HepG2 (cell line): ENCODE measurements around the gene TMEM31. TPM values are rescaled to one million over a fixed set of nuclear protein-coding genes. Genes with fewer than 3 reads are reported as not detected.

Experiments used
- AHDC1 ChIP-seq: sonication (generic); formaldehyde crosslinking; IDR thresholded peaks from 2 replicates; pipeline ENCODE4 v1.5.1; 2020; ENCODE audit warnings: mild to moderate bottlenecking, missing genetic modification reagents, borderline replicate concordance
- ELF4 ChIP-seq: sonication (generic); formaldehyde crosslinking; IDR thresholded peaks from 2 replicates; pipeline ENCODE4 v1.5.0; 2020; ENCODE audit warnings: missing genetic modification reagents, mild to moderate bottlenecking, moderate library complexity, borderline replicate concordance
- LRRFIP1 ChIP-seq: sonication (generic); formaldehyde crosslinking; conservative IDR thresholded peaks from 2 replicates; pipeline ENCODE4 v1.4.0; 2020; ENCODE audit warnings: missing genetic modification reagents
- NFRKB ChIP-seq: fragments of 450-650 bp; IDR thresholded peaks from 2 replicates; pipeline ENCODE4 v1.6.1; 2017
- PAXIP1 ChIP-seq: sonication (generic); formaldehyde crosslinking; conservative IDR thresholded peaks from 2 replicates; pipeline ENCODE4 v1.4.0; 2020; ENCODE audit warnings: mild to moderate bottlenecking, missing genetic modification reagents, moderate library complexity
- PCBP1 ChIP-seq: fragments of 200-400 bp; formaldehyde crosslinking; IDR thresholded peaks from 2 replicates; pipeline ENCODE4 v1.6.1; 2017; ENCODE audit warnings: mild to moderate bottlenecking, low read depth, low read length, borderline replicate concordance
- SP4 ChIP-seq: sonication (generic); formaldehyde crosslinking; IDR thresholded peaks from 2 replicates; pipeline ENCODE4 v1.8.1; 2023; ENCODE audit warnings: mild to moderate bottlenecking, missing genetic modification reagents
- TEAD3 ChIP-seq: optimal IDR thresholded peaks from 2 replicates; pipeline ENCODE3; 2016; ENCODE audit warnings: borderline replicate concordance
- TSC22D2 ChIP-seq: sonication (generic); formaldehyde crosslinking; IDR thresholded peaks from 2 replicates; pipeline ENCODE4 v1.5.1; 2020; ENCODE audit warnings: missing genetic modification reagents, mild to moderate bottlenecking, borderline replicate concordance
- ZBTB20 ChIP-seq: sonication (generic); formaldehyde crosslinking; IDR thresholded peaks from 2 replicates; pipeline ENCODE4 v1.8.1; 2023; ENCODE audit warnings: missing genetic modification reagents, low read depth, mild to moderate bottlenecking, borderline replicate concordance
- ZNF512 ChIP-seq: sonication (generic); formaldehyde crosslinking; IDR thresholded peaks from 2 replicates; pipeline ENCODE4 v1.4.0; 2020; ENCODE audit warnings: mild to moderate bottlenecking, missing genetic modification reagents
- ZNF614 ChIP-seq: IDR thresholded peaks from 2 replicates; pipeline ENCODE4 v1.6.1; 2018; ENCODE audit warnings: missing biosample characterization, missing genetic modification reagents, inconsistent platforms, borderline replicate concordance
- ZNF704 ChIP-seq: sonication (generic); formaldehyde crosslinking; IDR thresholded peaks from 2 replicates; pipeline ENCODE4 v1.8.1; 2023; ENCODE audit warnings: mild to moderate bottlenecking, inconsistent platforms, moderate library complexity, missing genetic modification reagents, borderline replicate concordance
- ZNF737 ChIP-seq: sonication (generic); formaldehyde crosslinking; IDR thresholded peaks from 2 replicates; pipeline ENCODE4 v1.5.0; 2020; ENCODE audit warnings: missing genetic modification reagents, mild to moderate bottlenecking, borderline replicate concordance
- polyA plus RNA-seq, 8 experiments: library from polyadenylated mRNA; depleted of rRNA in 3 of 8; stranded (reverse) in 7 of 8; unstranded in 1 of 8; fragments of >200 nt; fragmentation: Illumina TruSeq in 4 of 8; extraction: Trizol in 4 of 8; gene quantifications; 2 replicates each; pipeline versions ENCODE4 v1.2.1 to v1.2.3, GENCODE V29; 2011 to 2016; ENCODE audit warnings: low read depth in 4 of 8, missing spikeins in 1 of 8, mixed read lengths in 1 of 8; ENCODE audit not compliant: insufficient read depth in 1 of 8
- total RNA-seq, 5 experiments: library from RNA; depleted of rRNA; stranded (reverse); fragments of >200 nt; fragmentation: Illumina TruSeq; extraction: Trizol; gene quantifications; 2 replicates each; pipeline ENCODE4 v1.2.3, GENCODE V29; 2016; ENCODE audit warnings: low read depth in 1 of 5

The TMEM31 gene
- total and polyA plus RNA-seq, 2 of the 13 experiments (the other 11 are each of a cell fraction or from before 2014, with no cell fraction given) = 0.16 TPM; not detected in 1

- TF ChIP-seq ZNF737 (no peak), PAXIP1 (peak; percentile 68), SP4 (CRISPR knock-in tag) (no peak), ZBTB20 (peak; percentile 83; the same call in 1 of the 2 replicates), TEAD3 (CRISPR knock-in tag) (peak; percentile 24), NFRKB (no peak), ZNF614 (CRISPR knock-in tag) (0 out of 2 replicates have a peak, but pooled peaks have one; percentile 33), TSC22D2 (CRISPR knock-in tag) (no peak), ELF4 (no peak), PCBP1 (no peak), ZNF512 (CRISPR knock-in tag) (no peak), ZNF704 (CRISPR knock-in tag) (no peak), AHDC1 (CRISPR knock-in tag) (peak; percentile 58; the same call in 1 of the 2 replicates), LRRFIP1 (CRISPR knock-in tag) (no peak)
These were observed 19.6 kb upstream of the TMEM31 start (continued) for GRCh38 chrX:103691059-103691458.
